CD4-positive, alpha-beta T cell treated with Interleukin-10 for 1 hour (primary cell): Measurements from ENCODE around the gene KRT38.
"Not testable (repeated sequence)": the region's sequence is repeated elsewhere in the genome, so short reads cannot be mapped to it uniquely, and the experiment has no call there.

Source experiments
- DNase-seq: peaks from one replicate; pipeline ENCODE4 v3.0.0-alpha.2; 2020

Gene KRT38

DNA sequence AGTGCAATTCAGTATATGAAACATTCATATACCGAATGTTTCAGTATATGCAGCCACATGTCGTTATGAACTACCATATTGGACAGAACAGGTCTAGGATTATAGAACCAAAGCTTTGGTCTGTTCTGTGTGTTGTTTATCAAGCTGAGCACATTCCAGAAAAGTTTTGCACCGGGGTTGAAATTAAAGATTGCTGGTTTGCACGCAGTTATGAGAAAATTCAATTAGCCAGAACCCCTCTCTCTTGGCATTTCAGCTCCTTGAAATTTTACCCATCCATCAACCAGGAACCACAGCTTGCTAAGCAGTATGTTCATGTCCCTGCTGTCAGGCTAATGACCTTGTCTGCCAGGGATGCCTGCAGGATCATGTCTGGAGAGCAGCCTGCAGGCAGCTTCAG lies 16.9 kb upstream of the KRT38 start:
- no peak for DNase-seq

DNA sequence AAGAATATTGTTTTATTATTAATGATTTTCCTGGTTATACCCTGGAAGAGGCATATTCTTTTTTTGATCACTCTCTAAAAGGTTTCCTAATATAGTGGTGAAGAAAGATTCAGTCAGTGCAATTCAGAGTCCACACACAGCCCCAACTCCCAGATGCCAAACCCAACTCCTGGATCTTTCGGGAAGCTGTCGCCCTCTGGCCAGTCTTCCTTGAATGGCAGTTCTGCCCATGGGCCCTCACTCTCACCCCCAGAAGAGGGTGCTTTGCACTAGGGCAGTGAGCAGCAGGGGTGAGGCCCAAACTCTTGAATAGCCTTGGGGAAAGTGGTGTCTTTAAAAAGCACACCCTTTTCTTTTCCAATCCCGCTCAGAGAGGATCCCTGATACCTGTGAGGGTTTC lies 15.4 kb upstream of the KRT38 start:
- no peak for DNase-seq

DNA sequence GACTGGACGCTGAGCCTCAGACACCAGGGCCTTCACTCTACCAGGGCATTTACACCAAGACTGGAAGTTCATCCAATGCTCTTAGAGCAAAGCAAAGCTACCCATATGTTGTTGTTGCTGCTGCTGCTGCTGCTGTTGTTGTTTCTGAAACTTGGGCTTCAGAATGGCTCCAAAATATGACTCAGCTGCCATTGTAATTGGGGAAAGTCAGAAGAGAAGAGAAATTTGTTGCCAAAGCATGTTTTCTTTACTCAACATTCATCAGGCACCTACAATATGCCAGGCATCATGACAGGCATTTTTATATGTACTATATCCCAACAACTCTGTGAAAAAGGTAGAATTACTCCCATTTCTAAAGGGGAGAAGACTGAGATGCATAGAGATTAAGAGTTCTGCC lies 14.5 kb upstream of the KRT38 start:
- no peak for DNase-seq

DNA sequence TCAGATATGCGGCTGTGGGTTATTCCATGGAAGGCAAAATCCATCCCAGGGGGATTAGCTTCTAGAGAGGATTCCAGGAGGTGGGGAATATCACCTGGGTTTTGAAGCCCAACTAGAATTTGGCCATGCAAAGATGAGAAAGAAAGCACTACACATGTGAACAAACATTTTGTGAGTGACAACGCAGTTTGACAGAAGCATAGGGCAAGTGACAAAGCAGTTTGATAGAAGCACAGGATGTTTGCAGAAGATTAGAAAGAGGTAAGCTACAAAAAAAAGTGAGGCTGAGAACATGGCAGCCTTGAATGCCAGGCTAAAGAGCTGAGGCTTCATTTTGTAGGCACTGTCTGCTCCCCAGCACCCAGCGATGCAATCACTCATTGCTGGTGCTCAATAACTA lies 12.3 kb upstream of the KRT38 start:
- DNase-seq, result no peak

DNA sequence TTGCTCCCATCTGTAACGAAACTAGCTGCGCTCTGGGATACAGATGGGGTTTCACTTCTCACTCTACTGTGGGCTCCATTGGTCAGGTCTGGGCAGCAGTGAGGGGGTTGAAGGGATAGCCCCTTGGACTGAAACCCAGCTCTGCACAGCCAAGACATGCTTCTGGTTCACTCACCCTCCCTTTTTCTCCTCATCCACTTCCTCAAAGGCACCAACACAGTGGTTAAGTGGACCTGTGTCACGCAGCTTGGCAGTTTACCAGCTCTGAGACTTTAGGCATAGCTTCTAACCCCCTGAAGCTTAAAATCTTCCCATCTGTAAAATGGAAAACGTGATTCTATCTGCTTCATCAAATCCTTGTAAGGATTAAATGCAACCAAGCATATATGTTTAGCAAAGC lies 11.5 kb upstream of the KRT38 start:
- DNase-seq, result no peak

DNA sequence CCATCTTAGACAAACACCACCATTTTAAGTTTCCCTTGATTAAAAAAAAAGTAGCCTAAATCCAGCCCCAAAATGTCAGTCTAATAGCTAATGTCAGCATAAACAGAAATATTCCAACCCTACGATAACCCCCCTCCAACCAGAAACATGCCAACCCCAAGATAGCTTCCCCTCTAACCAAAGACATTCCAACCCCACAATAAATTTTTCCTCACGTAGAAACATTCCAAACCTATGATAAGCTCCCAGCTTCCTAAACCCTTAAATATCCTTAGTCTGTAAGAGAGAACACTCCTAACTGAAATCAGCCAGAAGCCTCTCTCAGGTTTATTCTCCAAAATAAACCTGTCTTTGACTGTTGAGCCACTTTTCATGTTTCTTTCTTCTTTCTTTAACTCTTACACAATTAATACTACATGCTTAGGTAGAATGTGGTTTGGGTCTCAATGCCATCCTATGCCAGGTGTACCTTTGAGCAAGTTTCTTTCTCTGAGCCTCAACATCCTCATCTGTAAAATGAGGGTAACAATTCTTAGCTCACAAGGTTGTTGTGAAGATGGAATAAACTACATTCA lies 10.5 kb upstream of the KRT38 start:
- no peak for DNase-seq

DNA sequence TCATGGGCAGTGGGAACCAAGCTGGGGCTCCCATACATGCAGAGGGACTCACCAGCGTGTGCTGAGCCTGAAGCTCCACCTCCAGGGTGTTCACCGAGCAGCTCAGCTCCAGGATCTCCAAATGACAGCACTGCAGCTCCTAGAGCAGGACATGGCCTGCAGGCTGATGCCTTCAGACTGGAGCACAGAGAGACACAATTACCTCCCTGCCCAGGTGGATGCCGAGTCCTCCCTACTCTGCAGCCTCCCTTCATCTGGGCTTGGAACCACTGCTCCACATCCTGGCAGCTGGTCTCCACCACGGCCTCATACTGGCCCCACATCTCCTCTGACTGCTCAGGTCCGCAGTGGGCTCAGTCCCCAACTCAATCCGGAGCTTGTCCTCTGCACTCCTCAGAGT lies 8.2 kb upstream of the KRT38 start:
- DNase-seq, result no peak

DNA sequence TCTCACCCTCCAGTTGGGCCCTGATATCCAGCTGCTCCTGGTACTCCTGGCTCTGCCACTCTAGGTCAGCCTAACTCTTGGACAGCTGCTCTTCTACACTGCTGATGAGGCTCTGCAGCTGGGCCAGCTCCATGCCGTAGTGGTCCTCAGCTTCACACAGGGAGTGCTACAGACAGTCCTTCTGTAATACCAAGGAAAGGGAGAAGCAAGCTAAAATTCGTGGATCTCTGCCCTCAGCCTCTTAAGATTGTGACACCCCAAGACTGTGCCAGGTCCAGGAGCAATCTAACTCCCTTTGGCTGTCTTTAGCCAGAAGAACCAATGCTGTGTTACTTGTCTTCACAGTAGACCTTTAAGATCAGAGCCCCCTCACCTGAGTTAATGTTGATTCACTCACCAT lies 7.7 kb upstream of the KRT38 start:
- no peak for DNase-seq

DNA sequence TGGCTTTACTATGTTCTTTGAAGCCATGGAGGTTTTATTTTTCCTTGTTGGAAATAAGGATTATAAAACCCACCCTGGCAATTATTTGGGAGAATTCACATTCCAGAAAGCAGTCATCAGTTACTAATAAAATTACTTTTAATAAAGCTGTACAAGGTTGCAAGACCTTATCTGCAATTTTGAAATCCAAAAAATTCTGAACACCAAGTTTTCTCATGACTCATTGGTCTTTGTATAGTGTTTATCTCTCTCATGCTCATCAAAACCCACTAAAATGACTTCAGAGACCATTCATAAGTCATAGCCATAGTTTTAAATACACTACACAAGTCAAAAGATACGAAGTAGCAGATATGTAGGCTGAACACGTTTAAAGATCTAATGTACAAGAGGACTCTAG lies 6.0 kb upstream of the KRT38 start:
- DNase-seq, result no peak

DNA sequence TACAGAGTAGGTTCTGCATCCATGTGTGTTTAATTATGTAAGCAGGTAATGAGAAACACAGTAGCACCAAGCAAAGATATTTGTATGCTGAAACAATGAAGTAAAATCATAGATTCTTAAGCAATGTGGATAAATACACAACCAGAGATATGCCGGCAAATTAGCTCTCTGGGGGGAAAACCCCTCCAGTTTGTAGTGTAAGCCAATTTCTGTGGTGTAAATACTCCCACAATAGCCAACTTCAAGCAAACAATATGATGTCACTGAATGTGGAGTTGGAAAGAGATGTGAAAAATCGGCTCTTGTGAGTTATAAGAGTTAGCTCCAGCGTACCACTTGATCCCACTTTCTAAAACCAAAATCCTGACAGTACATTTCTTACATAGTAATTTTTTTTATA lies 3.9 kb upstream of the KRT38 start:
- no peak for DNase-seq

DNA sequence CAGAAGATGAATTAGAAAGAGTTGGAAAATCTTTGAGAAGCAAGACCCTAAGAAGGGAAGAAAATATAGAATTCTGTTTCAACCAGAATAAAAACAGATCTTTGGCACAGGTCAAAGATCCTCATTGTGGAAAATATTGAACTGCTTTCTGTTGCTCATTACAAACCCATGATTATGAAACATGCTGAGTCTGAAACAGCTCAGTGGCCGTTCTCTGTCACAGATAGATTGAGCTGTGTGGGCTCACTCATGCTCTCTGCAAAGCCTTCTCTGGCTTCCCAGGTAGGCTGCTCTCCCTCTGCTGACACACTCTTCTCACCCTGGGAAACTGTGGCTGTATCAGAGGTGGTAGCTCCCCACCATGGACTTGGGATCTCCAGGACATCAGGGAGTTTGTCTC lies 3.4 kb upstream of the KRT38 start:
- DNase-seq, result no peak

DNA sequence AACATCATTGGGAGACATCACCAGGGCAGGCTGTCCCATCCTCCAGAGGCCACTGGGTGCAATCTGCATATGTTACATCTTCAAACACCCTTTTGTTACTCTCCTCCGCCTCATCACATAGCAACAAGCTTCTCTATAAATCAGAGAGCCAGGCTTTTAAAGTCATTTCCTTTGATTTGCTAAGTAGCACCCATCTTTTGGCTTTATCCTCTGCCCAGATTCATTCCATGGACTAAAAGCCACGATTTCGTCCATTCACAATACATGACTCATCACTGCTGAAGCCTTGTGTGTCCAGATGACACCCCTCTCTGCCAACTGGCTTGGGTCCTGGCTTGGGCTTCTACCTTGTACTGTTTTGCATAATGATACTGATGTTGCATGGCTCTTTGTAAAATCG lies 2.0 kb upstream of the KRT38 start:
- no peak for DNase-seq

DNA sequence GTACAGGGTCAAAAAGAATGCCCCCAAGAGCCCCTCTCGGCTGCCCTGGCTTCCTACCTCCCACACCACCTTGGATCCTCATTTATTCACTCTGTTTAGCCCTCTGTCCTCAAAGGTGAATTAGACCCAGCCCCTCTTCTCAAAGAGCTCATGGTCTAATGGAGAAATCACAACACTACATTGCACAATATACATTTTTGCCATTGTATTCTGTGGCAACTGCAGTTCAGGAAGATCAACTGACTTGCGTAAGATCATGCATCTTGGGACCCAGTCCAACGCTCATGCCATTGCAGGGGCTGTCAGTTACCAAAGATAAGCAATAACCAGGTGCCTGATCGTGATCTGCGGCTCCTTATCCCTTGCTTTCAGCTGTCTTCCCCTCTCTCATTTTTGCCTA lies 1.4 kb downstream of the KRT38 start:
- DNase-seq, result no peak

DNA sequence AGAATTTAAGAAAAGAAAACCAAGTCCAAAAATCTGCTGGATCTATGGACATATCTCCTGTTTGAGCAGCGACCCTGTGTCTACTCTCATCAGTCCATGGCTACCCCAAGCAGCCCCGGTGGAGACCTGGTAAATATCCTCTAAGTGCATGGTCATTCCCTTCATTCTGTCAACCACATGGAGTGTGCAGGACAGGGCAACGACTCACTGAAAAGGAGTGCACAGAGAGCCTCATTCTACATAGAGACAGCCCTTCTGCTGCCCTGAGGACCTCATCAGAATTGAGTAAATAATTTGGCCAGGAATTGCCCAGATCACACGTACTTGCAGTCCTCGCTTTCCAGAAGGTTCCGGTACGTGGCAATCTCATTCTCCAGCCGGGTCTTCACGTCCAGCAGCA lies 3.0 kb downstream of the KRT38 start:
- no peak for DNase-seq

DNA sequence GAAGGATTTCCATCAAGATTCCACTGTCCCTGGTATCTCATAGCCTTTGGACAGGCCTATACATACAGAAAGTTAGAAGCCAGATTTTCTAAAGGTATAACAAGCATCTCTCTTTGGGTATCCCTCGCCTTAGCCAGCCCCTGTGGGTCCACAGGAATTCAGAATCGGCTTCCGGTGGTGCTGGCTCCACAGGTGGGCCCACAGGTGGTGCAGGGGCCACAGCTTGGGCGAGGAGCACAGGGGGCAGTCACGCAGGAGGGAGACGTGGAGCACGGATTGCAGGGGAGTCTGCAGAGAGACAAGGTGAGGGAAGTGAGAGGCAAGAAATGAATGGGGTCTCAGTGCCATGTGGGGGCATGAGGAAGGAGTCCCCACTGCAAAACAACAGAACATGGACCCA lies 3.5 kb downstream of the KRT38 start:
- no peak for DNase-seq

DNA sequence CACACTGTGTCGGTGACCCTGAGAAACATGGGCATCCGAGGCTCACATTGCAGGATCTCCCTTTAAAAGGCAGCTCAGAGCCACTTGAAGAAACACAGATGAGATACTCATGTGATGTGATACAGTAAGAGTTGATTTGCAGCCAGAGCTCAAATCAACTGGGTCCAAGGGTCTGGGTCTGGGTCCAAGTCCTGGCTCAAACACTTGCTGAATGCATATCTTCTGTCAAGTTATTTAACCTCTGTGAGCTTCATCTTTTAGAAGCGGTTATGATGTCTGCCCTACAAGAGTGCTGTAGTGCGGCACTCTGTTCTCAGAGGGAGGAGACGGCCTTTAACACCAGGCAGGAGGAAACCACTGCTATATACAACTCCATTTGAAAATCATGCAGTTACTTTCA lies 6.4 kb downstream of the KRT38 start:
- DNase-seq, result no peak

DNA sequence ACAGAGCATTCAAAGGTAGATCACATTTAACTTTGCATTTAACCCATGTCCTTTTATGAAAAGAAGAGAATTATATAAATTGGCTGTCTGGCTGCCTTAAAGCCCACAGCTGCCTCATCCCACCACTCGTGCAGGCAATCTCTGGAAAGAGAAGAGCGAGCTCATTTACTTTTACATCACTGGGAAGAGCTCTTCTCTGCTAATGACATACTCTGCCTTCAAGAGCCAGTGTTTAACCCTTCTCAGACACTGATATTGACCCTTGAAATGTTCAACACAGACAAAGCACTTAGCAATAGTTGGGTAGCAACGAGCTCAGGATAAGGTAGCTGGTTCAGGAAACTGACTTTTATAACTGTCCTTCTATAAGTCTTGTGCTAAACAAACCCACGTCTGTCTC lies 6.8 kb downstream of the KRT38 start:
- no peak for DNase-seq

DNA sequence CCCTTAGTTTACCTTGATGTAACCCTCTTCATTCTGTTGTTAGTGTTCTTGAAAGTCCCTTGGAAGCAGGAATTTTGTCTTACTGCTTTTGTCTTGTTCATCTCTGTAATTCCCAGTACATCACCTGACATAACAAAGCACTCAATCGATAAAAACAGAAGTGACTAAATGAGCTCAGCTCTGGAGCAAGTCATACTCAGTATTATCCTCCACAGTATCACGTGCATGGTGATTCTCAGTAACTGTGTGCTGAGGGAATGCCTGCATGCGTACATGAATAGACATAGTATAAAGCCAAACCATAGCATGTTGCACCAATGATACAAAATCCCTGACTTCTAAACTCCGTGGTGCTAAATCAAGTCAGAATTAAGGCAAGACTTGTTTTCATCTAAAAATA lies 7.2 kb downstream of the KRT38 start:
- no peak for DNase-seq

DNA sequence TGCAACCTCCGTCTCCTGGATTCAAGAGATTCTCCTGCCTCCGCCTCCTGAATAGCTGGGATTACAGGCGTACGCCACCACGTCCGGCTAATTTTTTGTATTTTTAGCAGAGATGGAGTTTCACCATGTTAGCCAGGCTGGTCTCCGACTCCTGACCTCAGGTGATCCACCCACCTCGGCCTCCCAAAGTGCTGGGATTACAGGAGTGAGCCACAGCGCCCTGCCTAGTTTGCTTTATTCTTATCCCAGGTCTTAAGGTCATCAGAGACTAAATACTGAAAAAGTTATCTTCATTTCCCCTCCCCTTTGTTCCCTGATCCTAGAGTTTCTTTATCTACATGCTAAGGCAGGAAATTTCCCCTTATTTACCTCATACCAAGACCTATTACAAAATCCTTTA lies 10.4 kb downstream of the KRT38 start:
- not testable (repeated sequence) for DNase-seq

DNA sequence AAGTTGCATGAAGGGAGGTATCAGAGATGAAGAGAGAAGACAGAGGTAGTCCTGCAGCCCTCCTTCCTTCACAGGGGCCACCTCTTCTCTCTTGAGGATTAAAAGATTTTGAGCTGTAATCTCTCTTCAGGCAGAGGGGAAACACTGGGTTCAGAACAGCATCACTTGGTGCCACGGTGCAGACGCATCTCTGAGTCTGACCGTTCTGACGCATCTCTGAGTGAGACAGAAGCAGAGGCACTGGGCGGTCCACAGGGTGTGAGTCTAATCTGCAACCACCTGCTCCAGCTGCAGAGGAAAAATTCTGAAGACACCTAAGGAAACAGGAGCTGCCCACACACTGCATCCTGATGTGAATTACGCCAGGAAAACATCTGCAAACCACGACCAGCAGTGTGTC lies 11.1 kb downstream of the KRT38 start:
- DNase-seq, result no peak

DNA sequence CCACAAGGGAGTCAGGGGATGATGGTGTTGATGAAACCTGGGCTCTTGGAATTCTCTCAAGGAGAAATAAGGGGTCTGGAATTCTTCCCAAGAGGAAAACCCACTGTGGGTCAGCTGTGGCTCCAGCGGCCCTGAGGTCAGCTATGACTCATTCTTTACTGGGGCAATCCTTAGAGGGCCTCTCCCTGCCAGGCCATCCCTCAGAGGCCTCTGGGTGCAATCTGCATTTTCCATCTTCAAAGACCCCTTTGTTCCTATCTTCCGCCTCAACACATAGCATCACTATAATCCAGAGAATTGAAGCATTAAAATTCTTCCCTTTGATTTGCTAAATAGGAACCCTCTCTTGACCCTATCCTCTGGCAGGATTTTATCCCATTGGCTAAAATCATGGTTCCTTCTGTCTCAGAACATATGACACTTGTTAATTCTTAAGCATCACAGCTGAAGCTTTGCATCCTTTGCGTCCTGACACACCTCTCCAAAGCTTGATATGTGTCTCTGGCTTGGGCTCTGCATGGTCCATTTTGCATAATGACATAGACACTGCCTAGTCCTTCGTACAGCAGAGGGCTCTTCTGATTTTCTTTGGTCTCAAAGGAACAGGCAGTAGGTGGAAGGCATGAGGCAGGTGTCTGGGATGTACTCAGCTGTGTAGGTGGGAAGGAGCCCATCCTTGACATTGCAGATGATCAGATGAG lies 12.0 kb downstream of the KRT38 start:
- DNase-seq, result no peak

DNA sequence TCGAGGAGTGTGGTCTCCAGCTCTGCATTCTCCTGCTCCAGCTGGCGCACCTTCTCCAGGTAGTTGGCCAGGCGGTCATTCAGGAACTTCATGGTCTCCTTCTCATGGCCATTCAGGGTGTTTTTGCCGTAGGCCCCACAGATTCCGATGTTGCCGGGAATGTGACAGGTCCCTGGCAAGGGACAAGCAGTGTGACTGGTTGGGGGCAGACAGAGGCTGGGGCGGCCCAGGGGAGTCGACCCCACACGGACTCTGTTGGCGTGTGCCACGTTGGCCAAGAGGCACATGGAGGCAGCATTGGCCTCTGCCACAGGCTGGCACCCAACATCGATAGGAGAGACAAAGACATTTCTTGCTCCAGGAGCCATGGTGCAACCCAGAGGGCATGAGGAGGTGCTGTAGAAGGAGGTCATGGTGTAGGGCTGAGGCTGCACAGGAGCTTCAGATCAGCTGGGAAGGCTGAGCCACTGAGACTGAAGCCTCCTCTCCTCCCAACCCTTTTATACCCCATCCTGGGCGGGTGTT lies 16.6 kb downstream of the KRT38 start, which contains the start of gene KRT37:
Gene KRT37, minus strand, starts transcription at position 475 of the 525 bp plus-strand sequence. Its CDS starts 62 bp downstream, at position 413.
- DNase-seq, result no peak

DNA sequence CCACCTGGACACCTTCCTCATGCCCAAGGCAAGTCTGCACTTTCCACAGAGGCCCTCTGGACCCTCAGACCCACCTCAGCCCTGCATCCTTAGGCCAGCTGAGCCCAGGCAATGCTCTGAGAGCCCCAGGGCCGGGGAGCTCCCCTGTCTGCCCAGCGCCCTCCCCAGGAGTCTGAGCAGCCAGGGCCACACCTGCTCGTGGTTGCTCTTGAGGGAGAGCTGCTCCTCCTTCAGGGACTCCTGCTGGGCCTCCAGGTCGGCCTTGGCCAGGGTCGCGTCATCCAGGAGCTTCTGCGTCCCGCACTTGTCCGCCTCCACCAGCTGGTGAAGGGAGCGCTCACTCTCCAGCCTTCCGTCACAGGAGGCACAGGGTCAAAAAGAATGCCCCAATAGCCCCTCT lies 18.2 kb downstream of the KRT38 start:
- not testable (repeated sequence) for DNase-seq

DNA sequence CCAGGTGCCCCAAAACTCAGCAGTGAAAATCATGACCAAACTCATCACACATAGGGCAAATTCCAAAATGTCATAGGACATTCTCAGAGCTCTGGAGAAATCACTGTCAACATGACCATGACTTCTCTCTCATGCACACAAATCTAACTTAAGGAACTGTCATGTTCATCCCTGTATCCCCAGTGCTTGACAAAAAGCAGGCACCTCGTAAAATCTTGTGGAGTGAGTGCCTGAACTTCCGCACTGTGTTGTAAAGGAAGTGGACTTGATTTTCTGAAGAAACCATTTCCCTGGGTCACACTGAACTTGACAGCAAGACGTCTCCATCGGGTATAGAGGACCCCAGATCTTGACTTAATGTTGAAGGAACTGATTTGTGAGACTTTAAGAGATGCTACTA lies 19.2 kb downstream of the KRT38 start:
- DNase-seq, result no peak

DNA sequence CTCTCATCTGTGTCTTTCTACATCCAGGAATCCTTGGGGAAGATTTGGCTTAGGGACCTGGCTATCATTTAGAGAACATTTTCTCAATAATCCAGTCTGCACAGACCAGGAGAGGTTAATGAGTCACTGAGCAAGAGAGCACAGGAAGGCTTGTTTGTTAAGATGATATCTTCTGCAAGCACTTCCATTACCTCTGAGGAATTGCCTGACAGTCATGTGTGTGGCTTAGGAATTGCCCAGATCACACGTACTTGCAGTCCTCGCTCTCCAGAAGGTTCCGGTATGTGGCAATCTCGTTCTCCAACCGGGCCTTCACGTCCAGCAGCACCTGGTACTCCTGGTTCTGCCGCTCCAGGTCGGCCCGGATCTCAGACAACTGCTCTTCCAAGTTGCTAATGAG lies 19.7 kb downstream of the KRT38 start:
- DNase-seq, result no peak
